GM12864 (cell line): ENCODE measurements around the gene CD4.
"Not testable (repeated sequence)": the region's sequence is repeated elsewhere in the genome, so short reads cannot be mapped to it uniquely, and the experiment has no call there.

Experiments used
- DNase-seq: peaks from one replicate; pipeline ENCODE4 v3.0.0-alpha.2; 2011; ENCODE audit warnings: low read depth
- H3K4me3 ChIP-seq: 2 replicates; pipeline ENCODE4 v1.5.1; 2011; ENCODE audit warnings: mild to moderate bottlenecking, low read depth, low read length, control low read depth
- TF ChIP-seq, protein P1 (sequence below): IDR thresholded peaks from 2 replicates; pipeline ENCODE4 v1.5.1; 2011; ENCODE audit warnings: low read depth, mild to moderate bottlenecking, moderate library complexity, low read length, control low read depth, inconsistent platforms; ENCODE audit errors: missing control alignments

Gene CD4

DNA sequence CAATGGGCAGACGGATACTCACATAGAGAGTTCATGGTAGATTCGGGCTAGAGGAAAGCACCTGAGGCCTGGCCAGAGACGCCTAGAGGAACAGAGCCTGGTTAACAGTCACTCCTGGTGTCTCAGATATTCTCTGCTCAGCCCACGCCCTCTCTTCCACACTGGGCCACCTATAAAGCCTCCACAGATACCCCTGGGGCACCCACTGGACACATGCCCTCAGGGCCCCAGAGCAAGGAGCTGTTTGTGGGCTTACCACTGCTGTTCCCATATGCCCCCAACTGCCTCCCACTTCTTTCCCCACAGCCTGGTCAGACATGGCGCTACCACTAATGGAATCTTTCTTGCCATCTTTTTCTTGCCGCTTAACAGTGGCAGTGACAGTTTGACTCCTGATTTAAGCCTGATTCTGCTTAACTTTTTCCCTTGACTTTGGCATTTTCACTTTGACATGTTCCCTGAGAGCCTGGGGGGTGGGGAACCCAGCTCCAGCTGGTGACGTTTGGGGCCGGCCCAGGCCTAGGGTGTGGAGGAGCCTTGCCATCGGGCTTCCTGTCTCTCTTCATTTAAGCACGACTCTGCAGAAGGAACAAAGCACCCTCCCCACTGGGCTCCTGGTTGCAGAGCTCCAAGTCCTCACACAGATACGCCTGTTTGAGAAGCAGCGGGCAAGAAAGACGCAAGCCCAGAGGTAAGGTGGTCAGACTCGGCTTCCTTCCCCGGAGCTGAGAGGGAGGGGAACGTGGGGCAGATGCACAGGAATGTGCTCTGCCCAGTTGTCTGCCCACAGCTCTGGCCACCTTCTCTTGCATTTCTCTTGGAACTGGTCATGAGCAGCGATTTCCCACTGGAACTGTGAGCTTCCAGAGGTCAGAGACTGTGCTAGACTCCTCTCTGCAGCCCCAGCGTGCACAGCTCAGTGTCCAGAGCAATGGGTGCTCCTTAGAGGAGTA, at the start of gene CD4:
Gene CD4 (plus strand): TSS at position 557 of the 953 bp plus-strand sequence. CDS start 10,611 bp downstream, outside the sequence.
- no peak within 1 kb of the TSS for H3K4me3 ChIP-seq
- TF ChIP-seq, protein P1, sequence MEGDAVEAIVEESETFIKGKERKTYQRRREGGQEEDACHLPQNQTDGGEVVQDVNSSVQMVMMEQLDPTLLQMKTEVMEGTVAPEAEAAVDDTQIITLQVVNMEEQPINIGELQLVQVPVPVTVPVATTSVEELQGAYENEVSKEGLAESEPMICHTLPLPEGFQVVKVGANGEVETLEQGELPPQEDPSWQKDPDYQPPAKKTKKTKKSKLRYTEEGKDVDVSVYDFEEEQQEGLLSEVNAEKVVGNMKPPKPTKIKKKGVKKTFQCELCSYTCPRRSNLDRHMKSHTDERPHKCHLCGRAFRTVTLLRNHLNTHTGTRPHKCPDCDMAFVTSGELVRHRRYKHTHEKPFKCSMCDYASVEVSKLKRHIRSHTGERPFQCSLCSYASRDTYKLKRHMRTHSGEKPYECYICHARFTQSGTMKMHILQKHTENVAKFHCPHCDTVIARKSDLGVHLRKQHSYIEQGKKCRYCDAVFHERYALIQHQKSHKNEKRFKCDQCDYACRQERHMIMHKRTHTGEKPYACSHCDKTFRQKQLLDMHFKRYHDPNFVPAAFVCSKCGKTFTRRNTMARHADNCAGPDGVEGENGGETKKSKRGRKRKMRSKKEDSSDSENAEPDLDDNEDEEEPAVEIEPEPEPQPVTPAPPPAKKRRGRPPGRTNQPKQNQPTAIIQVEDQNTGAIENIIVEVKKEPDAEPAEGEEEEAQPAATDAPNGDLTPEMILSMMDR = no peak
- DNase-seq = no peak

DNA sequence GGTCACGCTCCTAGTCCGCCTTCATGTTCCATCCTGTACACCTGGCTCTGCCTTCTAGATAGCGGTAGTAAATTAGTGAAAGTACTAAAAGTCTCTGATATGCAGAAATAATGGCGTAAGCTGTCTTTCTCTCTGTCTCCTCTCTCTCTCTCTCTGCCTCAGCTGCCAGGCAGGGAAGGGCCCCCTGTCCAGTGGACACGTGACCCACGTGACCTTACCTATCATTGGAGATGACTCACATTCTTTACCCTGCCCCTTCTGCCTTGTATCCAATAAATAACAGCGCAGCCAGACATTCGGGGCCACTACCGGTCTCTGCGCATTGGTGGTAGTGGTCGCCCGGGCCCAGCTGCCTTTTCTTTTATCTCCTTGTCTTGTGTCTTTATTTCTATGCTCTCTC, 47.2 kb upstream of the CD4 start:
- H3K4me3 ChIP-seq, DNase-seq: not testable (repeated sequence)

GRCh38 chr12:6742834-6743233, 46.5 kb upstream of the CD4 start:
- H3K4me3 ChIP-seq = no peak overlapping the region
- TF ChIP-seq, protein P1 = no peak
- no peak for DNase-seq

DNA sequence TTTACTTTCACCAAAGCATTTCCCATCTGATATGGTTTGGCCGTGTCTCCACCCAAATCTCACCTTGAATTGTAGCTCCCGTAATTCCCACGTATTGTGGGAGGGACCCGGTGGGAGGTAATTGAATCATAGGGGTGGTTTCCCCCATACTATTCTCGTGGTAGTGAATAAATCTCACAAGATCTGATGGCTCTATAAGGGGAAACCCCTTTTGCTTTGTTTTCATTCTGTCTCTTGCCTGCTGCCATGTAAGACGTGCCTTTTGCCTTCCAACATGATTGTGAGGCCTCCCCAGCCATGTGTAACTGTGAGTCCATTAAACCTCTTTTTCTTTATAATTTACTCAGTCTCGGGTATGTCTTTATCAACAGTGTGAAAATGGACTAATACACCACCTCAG, 46.0 kb upstream of the CD4 start:
- not testable (repeated sequence) for H3K4me3 ChIP-seq

GRCh38 chr12:6745741-6746525, 43.4 kb upstream of the CD4 start:
- no peak for DNase-seq
- TF ChIP-seq, protein P1 = no peak
- no peak overlapping the region for H3K4me3 ChIP-seq

More for the DNA sequence above, 46.0 kb upstream of the CD4 start:
- not testable (repeated sequence) for DNase-seq

DNA sequence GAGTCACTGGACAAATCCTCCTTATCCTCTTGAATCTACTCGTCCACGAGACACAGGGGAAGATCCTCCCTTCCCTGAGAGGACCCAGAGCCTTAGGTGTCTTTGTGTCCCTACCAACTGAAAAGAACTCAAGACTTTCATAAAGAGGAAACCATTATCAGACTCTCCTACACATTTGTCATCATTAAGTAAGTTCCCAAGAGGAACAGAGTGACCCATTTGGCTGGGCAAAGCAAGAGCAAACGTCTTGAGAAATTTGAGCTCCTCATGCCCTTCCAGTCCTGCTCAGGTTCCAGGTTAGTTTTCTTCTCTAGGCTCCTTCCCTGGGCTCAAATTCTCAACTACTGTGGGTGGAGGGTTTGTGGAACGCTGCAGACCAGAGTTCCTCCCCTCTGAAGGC, 42.1 kb upstream of the CD4 start:
- TF ChIP-seq, protein P1 = no peak
- DNase-seq = no peak
- H3K4me3 ChIP-seq = no peak overlapping the region

DNA sequence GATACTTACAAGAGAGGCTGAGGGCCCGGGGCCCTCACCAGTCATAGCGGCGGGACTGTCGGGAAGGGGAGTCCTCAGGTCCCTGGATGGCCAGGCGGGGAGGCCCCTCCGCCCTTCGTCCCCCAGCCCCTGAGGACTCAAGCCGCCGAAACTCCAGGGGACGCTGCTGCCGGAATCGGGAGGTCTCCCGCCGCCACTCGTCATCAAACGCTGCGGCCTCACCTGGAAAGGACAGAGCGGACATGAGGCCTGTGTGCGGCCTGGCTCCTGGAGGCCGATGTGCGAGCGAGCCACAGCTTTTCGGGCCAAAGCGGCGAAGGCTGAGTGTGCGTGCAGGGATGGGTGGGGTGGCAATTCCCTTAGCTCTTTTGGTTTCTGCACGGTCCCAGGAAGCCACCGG, 40.6 kb upstream of the CD4 start:
- TF ChIP-seq, protein P1 = no peak

More for the DNA sequence above, 40.6 kb upstream of the CD4 start:
- no peak overlapping the region for H3K4me3 ChIP-seq
- DNase-seq = no peak
